ENCODE data around the gene POLR1G. TPM values are rescaled to one million over a fixed set of nuclear protein-coding genes. Genes with fewer than 3 reads are reported as not detected.

Gene POLR1G
- total and polyA plus RNA-seq, 2 experiments from 2014 or later = 33.0 to 85.9 TPM

- ATAC-seq = no peak; the same call in 2 of the 3 replicates
- H3K27ac ChIP-seq (ENCODE audit: low read depth) = no peak overlapping the region
- H3K27ac Mint-ChIP-seq = no peak overlapping the region
- peak overlapping the region; percentile 98 for H2AFZ ChIP-seq
- H3K4me3 Mint-ChIP-seq = peak overlapping the region; percentile 91
- H4K20me1 ChIP-seq (replicated peaks; ENCODE audit: insufficient read depth) = no peaks in the 10 kb centered on the region
- H3K27me3 Mint-ChIP-seq (ENCODE audit: insufficient read depth, low read depth, poor library complexity) = peaks cover 34% of the 10 kb centered on the region
- H3K9me2 ChIP-seq (ENCODE audit: insufficient read depth) = no peaks in the 10 kb centered on the region
- peaks cover 10% of the 10 kb centered on the region; the same call in 2 of the 3 replicates for H3K9me3 Mint-ChIP-seq
- H3K4me3 ChIP-seq = peak overlapping the region; percentile 59
- peaks cover 29% of the 10 kb centered on the region for H3F3A ChIP-seq (replicated peaks; ENCODE audit: low read depth)
- H3K4me2 ChIP-seq = peak overlapping the region; percentile 80
- no peaks in the 10 kb centered on the region; the same call in 2 of the 3 replicates for H3K36me3 Mint-ChIP-seq (ENCODE audit: low read depth)
- peaks cover 49% of the 10 kb centered on the region for H3K27me3 ChIP-seq (ENCODE audit: insufficient read depth)
- H3K36me3 ChIP-seq (ENCODE audit: insufficient read depth) = no peaks in the 10 kb centered on the region
- H3K79me2 ChIP-seq (replicated peaks; ENCODE audit: insufficient read depth) = no peaks in the 10 kb centered on the region
- no peak for DNase-seq (ENCODE audit: low spot score)
- peaks cover 8% of the 10 kb centered on the region for H3K4me1 ChIP-seq (ENCODE audit: insufficient read depth)
- peaks cover 13% of the 10 kb centered on the region for H3K4me1 Mint-ChIP-seq
- TF ChIP-seq ZNF462 (CRISPR knock-in tag; IDR thresholded peaks at IDR 0.05) (no peak), STAT1 (IDR thresholded peaks at IDR 0.05; ENCODE audit: unreplicated experiment) (no peak), ZNF114 (CRISPR knock-in tag; IDR thresholded peaks at IDR 0.05) (no peak), JUNB (IDR thresholded peaks at IDR 0.05; ENCODE audit: unreplicated experiment) (no peak), ETS1 (IDR thresholded peaks at IDR 0.05) (no peak), POLR2AphosphoS5 (IDR thresholded peaks at IDR 0.05; ENCODE audit: low read depth) (no peak), EZH2phosphoT487 (IDR thresholded peaks at IDR 0.05; ENCODE audit: unreplicated experiment) (no peak), ZNF331 (CRISPR knock-in tag; IDR thresholded peaks at IDR 0.05; ENCODE audit: low read depth) (no peak), NANOG (IDR thresholded peaks at IDR 0.05; ENCODE audit: borderline replicate concordance) (no peak), CREB1 (CRISPR knock-in tag; IDR thresholded peaks at IDR 0.05; ENCODE audit: low read depth) (no peak)
These were observed 43.5 kb downstream of the POLR1G start for GRCh38 chr19:45450012-45450333.
